Measurements from ENCODE around the gene HNRNPR. TPM values are rescaled to one million over a fixed set of nuclear protein-coding genes. Genes with fewer than 3 reads are reported as not detected.

Gene HNRNPR
- total RNA-seq, 6 experiments from 2014 or later = 115 to 147 (median 144) TPM

- Mint-ChIP-seq H3K4me1 (ENCODE audit: low read depth) (peaks cover 50% of the 10 kb centered on the region), H3K9me3 (no peaks in the 10 kb centered on the region), H3K36me3 (ENCODE audit: low read depth) (peaks cover 36% of the 10 kb centered on the region), H3K27me3 (ENCODE audit: insufficient read depth) (no peaks in the 10 kb centered on the region), H3K4me3 (no peak overlapping the region), H3K27ac (peak overlapping the region; percentile 56)
- no peak for DNase-seq
- TF ChIP-seq CTCF (IDR thresholded peaks at IDR 0.05) = no peak
Measured at GRCh38 chr1:23291706-23292105, 52.4 kb downstream of the HNRNPR start.

GRCh38 chr1:23290836-23291565, 53.1 kb downstream of the HNRNPR start:
- peaks cover 43% of the 10 kb centered on the region for H3K36me3 Mint-ChIP-seq (ENCODE audit: low read depth)
- no peak overlapping the region for H3K4me3 Mint-ChIP-seq
- H3K4me1 Mint-ChIP-seq (ENCODE audit: low read depth) = peaks cover 57% of the 10 kb centered on the region
- peak overlapping the region; percentile 56 for H3K27ac Mint-ChIP-seq
- no peaks in the 10 kb centered on the region for H3K9me3 Mint-ChIP-seq
- no peaks in the 10 kb centered on the region for H3K27me3 Mint-ChIP-seq (ENCODE audit: insufficient read depth)
- no peak for TF ChIP-seq CTCF (IDR thresholded peaks at IDR 0.05)
- DNase-seq = no peak

GRCh38 chr1:23288671-23289070, 55.4 kb downstream of the HNRNPR start:
- no peak overlapping the region for H3K27ac Mint-ChIP-seq

GRCh38 chr1:23288201-23288600, 55.9 kb downstream of the HNRNPR start:
- peaks cover 37% of the 10 kb centered on the region for H3K36me3 Mint-ChIP-seq (ENCODE audit: low read depth)
- no peaks in the 10 kb centered on the region for H3K27me3 Mint-ChIP-seq (ENCODE audit: insufficient read depth)
- TF ChIP-seq CTCF (IDR thresholded peaks at IDR 0.05) = no peak
- H3K27ac Mint-ChIP-seq = no peak overlapping the region
- no peak for DNase-seq
- peaks cover 85% of the 10 kb centered on the region for H3K4me1 Mint-ChIP-seq (ENCODE audit: low read depth)
- no peaks in the 10 kb centered on the region for H3K9me3 Mint-ChIP-seq
- H3K4me3 Mint-ChIP-seq = no peak overlapping the region

More at GRCh38 chr1:23288671-23289070, 55.4 kb downstream of the HNRNPR start:
- no peak for TF ChIP-seq CTCF (IDR thresholded peaks at IDR 0.05)
- Mint-ChIP-seq H3K4me3 (no peak overlapping the region), H3K4me1 (ENCODE audit: low read depth) (peaks cover 80% of the 10 kb centered on the region), H3K9me3 (no peaks in the 10 kb centered on the region), H3K36me3 (ENCODE audit: low read depth) (peaks cover 37% of the 10 kb centered on the region), H3K27me3 (ENCODE audit: insufficient read depth) (no peaks in the 10 kb centered on the region)
- DNase-seq = no peak

GRCh38 chr1:23286401-23286800, 57.7 kb downstream of the HNRNPR start:
- Mint-ChIP-seq H3K36me3 (ENCODE audit: low read depth) (peaks cover 35% of the 10 kb centered on the region), H3K4me1 (ENCODE audit: low read depth) (peaks cover 90% of the 10 kb centered on the region), H3K27me3 (ENCODE audit: insufficient read depth) (no peaks in the 10 kb centered on the region), H3K9me3 (no peaks in the 10 kb centered on the region), H3K27ac (peak overlapping the region; percentile 52), H3K4me3 (no peak overlapping the region)
- no peak for DNase-seq
- no peak for TF ChIP-seq CTCF (IDR thresholded peaks at IDR 0.05)

Data from HFFc6 (cell line).